SK-N-MC (cell line): Measurements from ENCODE around the gene ARIH1.

Experiments
- DNase-seq: peaks from one replicate; pipeline ENCODE4 v3.0.0-alpha.2; 2011; ENCODE audit warnings: low read depth, low spot score
- H3K27ac ChIP-seq: fragments of 200-600 bp; sonication (generic); 2 replicates; pipeline ENCODE4 v1.5.1; 2016; ENCODE audit warnings: mixed run types
- H3K36me3 ChIP-seq: fragments of 200-600 bp; sonication (generic); 2 replicates; pipeline ENCODE4 v1.6.1; 2017; ENCODE audit warnings: antibody characterized with exemption, low read length, mixed read lengths; ENCODE audit not compliant: insufficient read depth
- H3K4me3 ChIP-seq: fragments of 200-600 bp; sonication (generic); 2 replicates; pipeline ENCODE4 v1.5.1; 2016
- H3K9ac ChIP-seq: fragments of 200-600 bp; sonication (generic); 2 replicates; pipeline ENCODE4 v1.8.0; 2017; ENCODE audit warnings: mixed run types, mixed read lengths; ENCODE audit not compliant: insufficient read length
- H3K9me3 ChIP-seq: fragments of 200-600 bp; sonication (generic); 2 replicates; pipeline ENCODE4 v1.6.1; 2017; ENCODE audit warnings: low read depth, mild to moderate bottlenecking, antibody characterized with exemption, low read length, moderate library complexity, mixed read lengths
- EZH2 ChIP-seq: fragments of 200-600 bp; sonication (generic); IDR thresholded peaks from one replicate; pipeline ENCODE4 v1.6.1; 2017; ENCODE audit warnings: antibody characterized with exemption
- FOXP2 ChIP-seq: optimal IDR thresholded peaks from 2 replicates; pipeline ENCODE3; 2011; ENCODE audit warnings: mild to moderate bottlenecking, moderate library complexity; ENCODE audit not compliant: insufficient read depth; ENCODE audit errors: extremely low read length, control extremely low read depth
- POLR2AphosphoS5 ChIP-seq: IDR thresholded peaks from 2 replicates; pipeline ENCODE4 v1.6.1; 2012; ENCODE audit warnings: mild to moderate bottlenecking, low read depth, low read length, borderline replicate concordance

Gene ARIH1

DNA sequence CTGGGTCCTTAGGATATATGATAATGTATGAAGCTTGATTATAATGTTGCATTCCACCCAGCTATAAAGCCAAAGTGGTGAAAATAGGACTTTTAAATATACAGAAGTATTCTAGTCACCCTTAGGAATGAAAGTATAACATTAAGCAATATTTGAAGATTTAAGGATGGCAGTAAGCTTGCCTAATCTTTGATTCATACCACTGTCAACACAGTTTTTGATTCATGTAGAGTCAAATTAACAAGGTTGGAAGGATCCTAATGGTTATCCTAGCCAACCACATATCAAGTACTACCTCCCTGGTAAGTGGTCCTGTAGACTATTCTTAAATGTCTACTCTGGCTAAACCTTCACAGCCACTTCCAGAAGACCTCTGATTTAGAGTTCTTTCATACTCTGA, 18.6 kb downstream of the ARIH1 start:
- H3K9ac ChIP-seq, result no peak overlapping the region

DNA sequence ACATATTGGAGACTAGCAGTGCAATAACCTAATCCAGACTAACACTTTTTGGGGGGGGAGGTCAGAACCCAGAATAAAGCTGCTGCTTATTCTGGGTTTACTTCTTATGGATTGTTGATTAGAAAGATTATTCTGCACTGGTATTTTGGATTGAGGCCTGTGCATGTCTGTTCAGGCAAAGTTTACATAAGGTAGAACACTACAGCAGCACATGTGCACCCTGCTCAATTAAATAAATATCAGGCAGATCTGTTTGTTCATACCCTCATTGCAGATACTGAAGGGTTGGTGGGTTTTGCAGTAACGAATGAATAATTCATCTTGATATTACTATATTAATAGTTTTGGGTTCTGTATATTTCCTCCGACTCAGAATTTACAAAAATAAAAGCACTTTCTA, 19.1 kb downstream of the ARIH1 start:
- H3K9me3 ChIP-seq, result no peaks in the 10 kb centered on the region
- H3K36me3 ChIP-seq, result peaks cover 21% of the 10 kb centered on the region
- H3K9ac ChIP-seq, result no peak overlapping the region
- 0 out of 2 replicates have a peak overlapping the region, but pooled peaks have one; percentile 39 for H3K27ac ChIP-seq
- DNase-seq, result no peak
- no peak for TF ChIP-seq FOXP2
- no peak for TF ChIP-seq EZH2
- TF ChIP-seq POLR2AphosphoS5, result no peak
- H3K4me3 ChIP-seq, result no peak overlapping the region

More for the DNA sequence above, 18.6 kb downstream of the ARIH1 start:
- H3K4me3 ChIP-seq, result no peak overlapping the region
- H3K36me3 ChIP-seq, result peaks cover 17% of the 10 kb centered on the region
- no peak for TF ChIP-seq FOXP2
- no peak for TF ChIP-seq EZH2
- TF ChIP-seq POLR2AphosphoS5, result no peak
- H3K9me3 ChIP-seq, result no peaks in the 10 kb centered on the region
- no peak for DNase-seq
- no peak overlapping the region for H3K27ac ChIP-seq

DNA sequence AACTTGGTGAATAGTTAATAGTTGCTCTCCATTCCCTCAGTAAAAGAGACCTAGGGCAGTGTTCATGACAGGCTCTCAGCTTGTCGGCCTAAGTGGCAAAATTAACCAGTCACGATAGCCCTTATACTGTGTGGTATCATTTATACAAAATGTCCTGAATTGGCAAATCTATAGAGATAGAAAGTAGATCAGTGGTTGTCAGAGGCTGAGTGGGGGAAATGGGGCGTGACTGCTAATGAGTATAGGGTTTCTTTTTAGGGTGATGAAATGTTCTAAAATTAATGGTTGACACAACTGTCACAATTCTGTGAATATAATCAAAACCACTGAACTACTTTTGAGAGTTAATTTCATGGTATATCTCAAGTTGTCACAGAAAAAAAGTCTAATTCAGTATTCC, 20.9 kb downstream of the ARIH1 start:
- no peak for DNase-seq
- H3K9me3 ChIP-seq, result no peaks in the 10 kb centered on the region
- H3K36me3 ChIP-seq, result peaks cover 27% of the 10 kb centered on the region
- peak overlapping the region; percentile 34; the same call in 1 of the 2 replicates for H3K27ac ChIP-seq
- TF ChIP-seq POLR2AphosphoS5 (no peak), FOXP2 (no peak)
- H3K4me3 ChIP-seq, result no peak overlapping the region
- H3K9ac ChIP-seq, result no peak overlapping the region

DNA sequence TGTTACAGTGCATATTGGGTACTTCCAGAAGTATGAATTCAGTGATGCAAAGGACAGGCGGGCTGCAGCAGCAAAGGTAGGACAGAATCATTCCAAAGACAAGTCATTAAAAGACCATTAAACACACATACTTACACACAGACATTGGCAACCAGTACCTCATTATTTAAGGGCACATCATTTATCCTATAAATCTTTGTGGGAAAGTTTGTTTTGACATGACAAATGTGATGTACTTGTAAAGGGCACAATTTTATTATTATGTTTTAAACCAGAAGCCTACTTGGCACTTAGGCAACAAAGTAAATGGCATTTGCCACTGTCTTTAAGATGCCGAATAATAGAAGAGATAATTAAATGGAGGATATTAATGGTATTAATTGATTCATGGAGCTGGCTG, 22.7 kb downstream of the ARIH1 start:
- TF ChIP-seq FOXP2 (no peak), POLR2AphosphoS5 (no peak), EZH2 (no peak)
- Histone ChIP-seq H3K4me3 (no peak overlapping the region), H3K36me3 (peaks cover 28% of the 10 kb centered on the region), H3K27ac (no peak overlapping the region), H3K9me3 (no peaks in the 10 kb centered on the region), H3K9ac (no peak overlapping the region)
- no peak for DNase-seq

DNA sequence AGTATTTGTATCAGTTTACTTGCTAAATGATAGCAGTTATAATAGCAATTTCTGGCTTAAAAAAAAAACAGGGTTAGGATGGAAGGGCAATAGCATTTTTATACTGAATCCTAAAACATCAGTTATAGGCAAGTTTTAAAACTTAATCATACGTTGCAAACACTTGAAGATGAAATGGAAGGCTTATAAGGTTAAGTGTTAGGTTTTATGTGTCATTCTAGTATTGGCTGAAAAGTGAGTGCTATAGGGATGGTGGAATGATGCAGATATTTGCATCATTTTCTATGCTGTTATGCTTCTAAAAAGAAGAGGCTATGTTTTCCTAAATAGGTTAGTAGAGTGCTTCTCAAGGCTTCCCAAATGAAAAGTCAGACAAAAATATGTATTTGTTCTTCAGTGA, 23.3 kb downstream of the ARIH1 start:
- peaks cover 28% of the 10 kb centered on the region for H3K36me3 ChIP-seq
- no peak for DNase-seq
- H3K9ac ChIP-seq, result no peak overlapping the region
- 0 out of 2 replicates have a peak overlapping the region, but pooled peaks have one; percentile 30 for H3K27ac ChIP-seq
- no peak for TF ChIP-seq POLR2AphosphoS5
- TF ChIP-seq EZH2, result no peak
- no peak for TF ChIP-seq FOXP2
- no peak overlapping the region for H3K4me3 ChIP-seq
- H3K9me3 ChIP-seq, result no peaks in the 10 kb centered on the region

DNA sequence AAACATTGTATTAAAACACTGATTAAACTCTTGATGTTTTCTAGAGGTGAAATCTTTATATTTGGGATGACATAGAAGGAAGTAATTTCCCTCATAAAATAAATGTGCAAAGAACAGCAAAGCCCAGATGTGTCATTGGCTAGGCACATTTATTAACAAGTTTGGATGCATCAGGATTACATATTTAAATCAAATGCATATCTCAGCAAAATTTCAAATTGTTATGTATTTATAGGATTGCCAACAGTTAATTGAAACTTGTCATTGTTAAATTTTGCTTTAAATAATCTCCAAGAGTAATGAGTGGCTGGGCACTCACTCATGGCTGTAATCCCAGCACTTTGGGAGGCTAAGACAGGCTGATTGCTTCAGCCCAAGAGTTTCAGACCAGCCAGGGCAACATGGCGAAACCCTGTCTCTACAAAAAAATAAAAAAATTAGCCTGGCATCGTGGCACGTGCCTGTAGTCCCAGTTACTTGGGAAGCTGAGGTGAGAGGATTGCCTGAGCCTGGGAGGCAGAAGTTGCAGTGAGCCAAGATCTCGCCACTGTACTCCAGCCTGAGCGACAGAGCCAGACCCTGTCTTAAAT, 28.2 kb downstream of the ARIH1 start:
- TF ChIP-seq EZH2, result no peak
- no peak for TF ChIP-seq POLR2AphosphoS5
- no peak for TF ChIP-seq FOXP2
- peak overlapping the region; percentile 82; the same call in 1 of the 2 replicates for H3K27ac ChIP-seq

DNA sequence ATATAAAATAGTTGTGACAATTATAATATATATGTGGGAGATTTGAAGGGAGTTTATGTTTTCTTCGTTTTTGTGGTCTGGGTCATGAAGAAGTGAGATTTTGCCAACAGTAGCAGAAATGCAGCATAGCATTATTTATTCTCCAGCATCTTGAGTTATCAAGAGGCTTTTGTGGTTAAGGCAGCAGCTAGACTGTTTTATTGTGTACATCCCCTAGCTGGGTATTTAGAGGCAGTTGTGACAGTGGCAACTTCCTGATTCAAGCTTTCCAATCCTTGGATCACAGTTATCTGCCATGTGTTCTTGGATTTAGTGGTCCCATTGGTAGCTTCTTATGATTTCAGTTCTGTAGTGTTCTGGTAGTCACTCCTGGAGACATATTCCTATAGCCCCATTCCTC, 29.0 kb downstream of the ARIH1 start:
- H3K4me3 ChIP-seq, result peak overlapping the region; percentile 46
- no peak for TF ChIP-seq EZH2
- TF ChIP-seq POLR2AphosphoS5, result no peak
- peak; percentile 62 for TF ChIP-seq FOXP2
- H3K9ac ChIP-seq, result no peak overlapping the region
- DNase-seq, result peak; percentile 47
- peaks cover 18% of the 10 kb centered on the region for H3K36me3 ChIP-seq
- H3K27ac ChIP-seq, result peak overlapping the region; percentile 82
- no peaks in the 10 kb centered on the region for H3K9me3 ChIP-seq

More for the DNA sequence above, 28.2 kb downstream of the ARIH1 start:
- H3K9me3 ChIP-seq, result no peaks in the 10 kb centered on the region
- H3K36me3 ChIP-seq, result peaks cover 27% of the 10 kb centered on the region
- no peak overlapping the region; the same call in 1 of the 2 replicates for H3K4me3 ChIP-seq
- no peak for DNase-seq
- no peak overlapping the region for H3K9ac ChIP-seq

DNA sequence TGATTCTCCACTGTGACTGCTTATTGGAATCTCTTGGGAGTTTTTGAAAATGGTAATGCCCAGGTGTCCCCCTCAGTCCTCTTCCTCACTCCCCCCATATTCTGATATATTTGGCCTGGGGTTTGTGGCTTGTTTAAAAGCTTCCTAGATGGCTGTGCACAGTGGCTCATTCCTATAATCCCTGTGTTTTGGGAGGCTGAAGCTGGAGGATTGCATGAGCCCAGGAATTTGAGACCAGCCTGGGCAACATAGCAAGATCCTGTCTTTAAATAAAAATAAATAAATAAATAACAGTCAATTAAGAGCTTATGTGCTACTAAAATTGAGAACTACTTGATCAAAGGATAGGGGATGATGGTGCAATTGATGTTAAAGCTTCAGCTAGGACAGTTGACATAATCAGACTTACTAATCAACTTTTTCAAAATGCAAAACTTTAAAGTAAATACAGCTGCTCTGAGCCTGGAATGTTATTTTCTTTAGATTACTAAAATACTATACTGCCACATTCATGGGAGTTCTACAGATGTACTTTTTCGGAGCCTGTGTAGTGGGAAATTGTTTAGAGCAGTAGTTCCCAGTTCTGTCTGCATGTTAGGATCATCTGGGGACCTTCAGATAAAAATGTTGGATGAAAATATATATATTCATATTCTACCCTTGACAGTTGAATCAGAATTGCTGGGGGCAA, 33.4 kb downstream of the ARIH1 start:
- Histone ChIP-seq H3K9ac (no peak overlapping the region), H3K36me3 (peaks cover 5% of the 10 kb centered on the region; the same call in 1 of the 2 replicates), H3K4me3 (no peak overlapping the region), H3K27ac (no peak overlapping the region), H3K9me3 (no peaks in the 10 kb centered on the region)
- TF ChIP-seq FOXP2 (no peak), EZH2 (no peak), POLR2AphosphoS5 (no peak)
- no peak for DNase-seq
